Measurements from ENCODE around the gene SNX32.

SNX32 gene

DNA sequence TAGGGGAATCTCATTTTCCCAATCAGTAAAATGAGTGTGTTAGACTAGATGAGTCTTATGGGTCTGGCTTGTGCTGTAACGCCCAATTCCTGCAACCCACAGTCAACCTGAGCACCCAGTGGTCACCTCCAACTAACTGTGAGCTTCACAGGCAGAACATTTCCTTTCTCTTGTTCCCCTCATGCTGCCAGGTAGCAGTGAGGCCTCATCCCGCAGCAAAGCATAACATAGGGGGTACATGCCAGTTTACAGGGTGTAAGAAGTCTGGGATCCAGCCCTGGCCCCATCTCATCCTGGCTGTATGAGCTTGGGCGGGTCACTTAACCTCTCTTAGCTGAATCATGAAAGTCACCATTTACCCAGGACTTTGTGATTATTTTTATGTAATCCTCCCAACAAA lies 35.1 kb downstream of the SNX32 start:
- H3K9me3 ChIP-seq (ENCODE audit: control insufficient read depth, insufficient read depth, low read length): no peaks in the 10 kb centered on the region
- no peaks in the 10 kb centered on the region for H3K9me2 ChIP-seq (replicated peaks; ENCODE audit: control insufficient read depth, low read length)
- H3K4me2 ChIP-seq (ENCODE audit: low read length): no peak overlapping the region
- H4K20me1 ChIP-seq (ENCODE audit: control insufficient read depth, insufficient read depth, low read depth, low read length): no peaks in the 10 kb centered on the region; the same call in 1 of the 2 replicates
- TF ChIP-seq, protein P1, sequence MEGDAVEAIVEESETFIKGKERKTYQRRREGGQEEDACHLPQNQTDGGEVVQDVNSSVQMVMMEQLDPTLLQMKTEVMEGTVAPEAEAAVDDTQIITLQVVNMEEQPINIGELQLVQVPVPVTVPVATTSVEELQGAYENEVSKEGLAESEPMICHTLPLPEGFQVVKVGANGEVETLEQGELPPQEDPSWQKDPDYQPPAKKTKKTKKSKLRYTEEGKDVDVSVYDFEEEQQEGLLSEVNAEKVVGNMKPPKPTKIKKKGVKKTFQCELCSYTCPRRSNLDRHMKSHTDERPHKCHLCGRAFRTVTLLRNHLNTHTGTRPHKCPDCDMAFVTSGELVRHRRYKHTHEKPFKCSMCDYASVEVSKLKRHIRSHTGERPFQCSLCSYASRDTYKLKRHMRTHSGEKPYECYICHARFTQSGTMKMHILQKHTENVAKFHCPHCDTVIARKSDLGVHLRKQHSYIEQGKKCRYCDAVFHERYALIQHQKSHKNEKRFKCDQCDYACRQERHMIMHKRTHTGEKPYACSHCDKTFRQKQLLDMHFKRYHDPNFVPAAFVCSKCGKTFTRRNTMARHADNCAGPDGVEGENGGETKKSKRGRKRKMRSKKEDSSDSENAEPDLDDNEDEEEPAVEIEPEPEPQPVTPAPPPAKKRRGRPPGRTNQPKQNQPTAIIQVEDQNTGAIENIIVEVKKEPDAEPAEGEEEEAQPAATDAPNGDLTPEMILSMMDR (IDR thresholded peaks at IDR 0.05; ENCODE audit: low read depth, low read length, poor library complexity, severe bottlenecking): no peak
- TF ChIP-seq EZH2phosphoT487 (IDR thresholded peaks at IDR 0.05; ENCODE audit: borderline replicate concordance, low read length): no peak
- peaks cover 12% of the 10 kb centered on the region; the same call in 1 of the 2 replicates for H3F3A ChIP-seq (ENCODE audit: control insufficient read depth, insufficient read depth)
- H3K4me3 ChIP-seq (ENCODE audit: low read length): no peak overlapping the region
- H3K27ac ChIP-seq (ENCODE audit: low read depth, low read length): no peak overlapping the region
- peaks cover 30% of the 10 kb centered on the region for H3K36me3 ChIP-seq (ENCODE audit: control insufficient read depth, low read length)
- H3K79me2 ChIP-seq (ENCODE audit: control insufficient read depth, low read length): no peaks in the 10 kb centered on the region
- H3K4me1 ChIP-seq (ENCODE audit: control insufficient read depth, low read length): peaks cover 33% of the 10 kb centered on the region
- peaks cover 20% of the 10 kb centered on the region for H3K27me3 ChIP-seq (ENCODE audit: control insufficient read depth, low read length)

DNA sequence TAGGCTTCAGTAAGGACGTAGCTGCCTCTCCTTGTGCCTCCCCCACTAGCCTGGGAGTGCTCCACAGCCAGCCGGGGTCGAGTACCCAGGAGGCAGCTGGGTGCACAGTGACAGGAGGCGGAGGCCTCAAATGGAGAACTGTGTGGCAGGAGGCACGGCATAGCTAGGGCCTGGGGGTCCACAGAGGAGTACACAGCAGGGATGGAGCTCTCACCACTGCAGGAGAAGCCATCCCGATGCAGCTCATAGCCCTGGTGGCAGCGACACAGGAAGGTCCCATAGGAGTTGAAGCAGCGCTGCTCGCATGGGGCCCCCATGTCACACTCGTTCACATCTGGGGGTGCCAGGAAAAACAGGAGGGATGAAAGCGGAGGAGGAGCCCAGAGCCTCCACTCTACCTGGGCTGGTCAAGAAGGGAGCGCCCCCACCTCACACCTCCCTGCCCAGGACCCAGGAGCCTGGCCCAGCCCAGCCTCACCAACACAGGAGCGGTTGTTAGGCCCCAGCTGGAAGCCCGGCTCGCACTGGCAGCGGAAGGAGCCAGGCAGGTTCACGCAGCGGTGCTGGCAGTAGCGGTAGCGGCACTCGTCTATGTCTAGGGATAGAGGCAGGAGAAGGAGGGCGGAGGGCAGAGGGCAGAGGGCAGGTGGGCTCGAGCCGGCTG lies 36.0 kb downstream of the SNX32 start:
- no peaks in the 10 kb centered on the region for H3K9me3 ChIP-seq (ENCODE audit: control insufficient read depth, insufficient read depth, low read length)
- H4K20me1 ChIP-seq (ENCODE audit: control insufficient read depth, insufficient read depth, low read depth, low read length): no peaks in the 10 kb centered on the region; the same call in 1 of the 2 replicates
- H3F3A ChIP-seq (ENCODE audit: control insufficient read depth, insufficient read depth): peaks cover 12% of the 10 kb centered on the region; the same call in 1 of the 2 replicates
- peaks cover 22% of the 10 kb centered on the region for H3K36me3 ChIP-seq (ENCODE audit: control insufficient read depth, low read length)
- no peaks in the 10 kb centered on the region for H3K9me2 ChIP-seq (replicated peaks; ENCODE audit: control insufficient read depth, low read length)
- peaks cover 37% of the 10 kb centered on the region for H3K4me1 ChIP-seq (ENCODE audit: control insufficient read depth, low read length)
- H3K4me2 ChIP-seq (ENCODE audit: low read length): no peak overlapping the region
- TF ChIP-seq, protein P1 (IDR thresholded peaks at IDR 0.05; ENCODE audit: low read depth, low read length, poor library complexity, severe bottlenecking): no peak
- no peak for TF ChIP-seq EZH2phosphoT487 (IDR thresholded peaks at IDR 0.05; ENCODE audit: borderline replicate concordance, low read length)
- no peak overlapping the region for H3K4me3 ChIP-seq (ENCODE audit: low read length)
- H3K27ac ChIP-seq (ENCODE audit: low read depth, low read length): no peak overlapping the region
- H3K79me2 ChIP-seq (ENCODE audit: control insufficient read depth, low read length): no peaks in the 10 kb centered on the region
- H3K27me3 ChIP-seq (ENCODE audit: control insufficient read depth, low read length): peaks cover 20% of the 10 kb centered on the region

DNA sequence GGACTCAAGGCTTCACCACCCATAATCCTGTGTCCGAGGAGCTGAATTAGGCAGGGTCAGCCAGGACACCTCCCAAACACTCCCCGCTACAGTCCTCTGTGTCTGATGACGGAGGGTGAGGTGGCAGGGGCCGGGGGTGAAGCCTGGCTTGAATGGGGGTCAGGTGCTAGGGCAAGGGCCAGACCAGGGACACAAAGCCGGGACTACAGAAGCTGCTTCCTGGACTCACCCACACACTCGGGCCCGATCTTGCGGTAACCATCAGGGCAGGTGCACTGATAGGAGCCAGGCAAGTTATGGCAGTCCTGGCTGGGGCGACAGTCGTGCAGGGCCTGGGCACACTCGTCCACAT lies 36.5 kb downstream of the SNX32 start:
- H3K4me1 ChIP-seq (ENCODE audit: control insufficient read depth, low read length): peaks cover 37% of the 10 kb centered on the region
- no peaks in the 10 kb centered on the region; the same call in 1 of the 2 replicates for H4K20me1 ChIP-seq (ENCODE audit: control insufficient read depth, insufficient read depth, low read depth, low read length)
- H3K79me2 ChIP-seq (ENCODE audit: control insufficient read depth, low read length): no peaks in the 10 kb centered on the region
- no peaks in the 10 kb centered on the region for H3K9me2 ChIP-seq (replicated peaks; ENCODE audit: control insufficient read depth, low read length)
- TF ChIP-seq, protein P1 (IDR thresholded peaks at IDR 0.05; ENCODE audit: low read depth, low read length, poor library complexity, severe bottlenecking): no peak
- TF ChIP-seq EZH2phosphoT487 (IDR thresholded peaks at IDR 0.05; ENCODE audit: borderline replicate concordance, low read length): no peak
- H3K27ac ChIP-seq (ENCODE audit: low read depth, low read length): no peak overlapping the region
- H3K4me2 ChIP-seq (ENCODE audit: low read length): peak overlapping the region; percentile 29; the same call in 1 of the 2 replicates
- H3K36me3 ChIP-seq (ENCODE audit: control insufficient read depth, low read length): peaks cover 17% of the 10 kb centered on the region
- H3K27me3 ChIP-seq (ENCODE audit: control insufficient read depth, low read length): peaks cover 20% of the 10 kb centered on the region
- H3K4me3 ChIP-seq (ENCODE audit: low read length): no peak overlapping the region
- no peaks in the 10 kb centered on the region for H3K9me3 ChIP-seq (ENCODE audit: control insufficient read depth, insufficient read depth, low read length)
- peaks cover 12% of the 10 kb centered on the region; the same call in 1 of the 2 replicates for H3F3A ChIP-seq (ENCODE audit: control insufficient read depth, insufficient read depth)
